ENCODE measurements around the gene MAB21L1. TPM values are rescaled to one million over a fixed set of nuclear protein-coding genes. Genes with fewer than 3 reads are reported as not detected.

The MAB21L1 gene
- total and polyA plus RNA-seq, 11 donors: 0.09 to 0.99 (median 0.25) TPM; not detected in 1

DNA sequence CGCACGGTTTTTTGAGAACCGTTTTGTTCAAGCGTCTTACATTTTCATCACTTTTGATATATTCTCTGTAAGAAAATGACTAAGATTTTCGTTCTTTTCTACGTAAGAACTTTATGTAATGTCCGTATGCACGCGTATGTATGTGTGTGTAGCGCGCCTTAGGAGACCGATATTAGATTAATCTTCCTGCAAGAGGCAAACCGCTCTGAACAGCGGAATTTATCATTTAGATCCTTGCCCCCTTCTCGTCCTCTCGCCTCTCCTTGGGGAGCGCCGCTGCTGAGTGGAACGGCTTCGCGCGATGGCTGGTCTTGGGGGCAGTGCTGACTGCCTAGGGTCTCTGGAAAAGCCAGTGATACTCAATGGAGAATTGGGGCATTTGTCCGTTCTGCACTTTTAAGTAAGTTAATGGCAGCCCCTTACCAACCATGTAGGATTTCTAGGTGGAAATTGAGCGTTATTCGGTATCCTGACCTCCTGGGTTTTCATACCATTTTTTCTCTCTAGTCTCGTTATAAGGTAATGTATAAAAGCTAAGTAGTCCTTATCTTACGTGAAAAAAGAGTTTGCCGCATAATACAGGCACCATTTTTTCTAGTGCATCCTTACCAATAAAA is 4.7 kb downstream of the MAB21L1 start:
- TF ChIP-seq POLR2A (IDR thresholded peaks at IDR 0.05): no peak
- TF ChIP-seq, protein P1, sequence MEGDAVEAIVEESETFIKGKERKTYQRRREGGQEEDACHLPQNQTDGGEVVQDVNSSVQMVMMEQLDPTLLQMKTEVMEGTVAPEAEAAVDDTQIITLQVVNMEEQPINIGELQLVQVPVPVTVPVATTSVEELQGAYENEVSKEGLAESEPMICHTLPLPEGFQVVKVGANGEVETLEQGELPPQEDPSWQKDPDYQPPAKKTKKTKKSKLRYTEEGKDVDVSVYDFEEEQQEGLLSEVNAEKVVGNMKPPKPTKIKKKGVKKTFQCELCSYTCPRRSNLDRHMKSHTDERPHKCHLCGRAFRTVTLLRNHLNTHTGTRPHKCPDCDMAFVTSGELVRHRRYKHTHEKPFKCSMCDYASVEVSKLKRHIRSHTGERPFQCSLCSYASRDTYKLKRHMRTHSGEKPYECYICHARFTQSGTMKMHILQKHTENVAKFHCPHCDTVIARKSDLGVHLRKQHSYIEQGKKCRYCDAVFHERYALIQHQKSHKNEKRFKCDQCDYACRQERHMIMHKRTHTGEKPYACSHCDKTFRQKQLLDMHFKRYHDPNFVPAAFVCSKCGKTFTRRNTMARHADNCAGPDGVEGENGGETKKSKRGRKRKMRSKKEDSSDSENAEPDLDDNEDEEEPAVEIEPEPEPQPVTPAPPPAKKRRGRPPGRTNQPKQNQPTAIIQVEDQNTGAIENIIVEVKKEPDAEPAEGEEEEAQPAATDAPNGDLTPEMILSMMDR (IDR thresholded peaks at IDR 0.05): no peak
- H3K4me1 ChIP-seq: peaks cover 0 to 20% (median 0%) of the 10 kb centered on the region in 12 donors
- intact Hi-C loops (cut with DNase I): loop anchor here in 1 of 10 donors (5.0 to 10.0 kb wide), 2 partner anchors 250 to 313 kb away; no protein-coding TSS in a partner anchor
- H3K36me3 ChIP-seq: no peaks in the 10 kb centered on the region
- peak overlapping the region in 7 of 12 donors; percentile 47 to 72 (median 60) for H3K4me3 ChIP-seq
- peak overlapping the region in 6 of 12 donors; percentile 71 to 88 (median 84) for H3K27ac ChIP-seq
- no peaks in the 10 kb centered on the region for H3K9me3 ChIP-seq
- DNase-seq (no peak), ATAC-seq (no peak)
- H3K27me3 ChIP-seq: peaks cover 0 to 48% (median 0%) of the 10 kb centered on the region in 9 donors
- 65 to 83% (median 82%) methylated on average over 28 of the region's 28 CpGs for WGBS, 4 donors

DNA sequence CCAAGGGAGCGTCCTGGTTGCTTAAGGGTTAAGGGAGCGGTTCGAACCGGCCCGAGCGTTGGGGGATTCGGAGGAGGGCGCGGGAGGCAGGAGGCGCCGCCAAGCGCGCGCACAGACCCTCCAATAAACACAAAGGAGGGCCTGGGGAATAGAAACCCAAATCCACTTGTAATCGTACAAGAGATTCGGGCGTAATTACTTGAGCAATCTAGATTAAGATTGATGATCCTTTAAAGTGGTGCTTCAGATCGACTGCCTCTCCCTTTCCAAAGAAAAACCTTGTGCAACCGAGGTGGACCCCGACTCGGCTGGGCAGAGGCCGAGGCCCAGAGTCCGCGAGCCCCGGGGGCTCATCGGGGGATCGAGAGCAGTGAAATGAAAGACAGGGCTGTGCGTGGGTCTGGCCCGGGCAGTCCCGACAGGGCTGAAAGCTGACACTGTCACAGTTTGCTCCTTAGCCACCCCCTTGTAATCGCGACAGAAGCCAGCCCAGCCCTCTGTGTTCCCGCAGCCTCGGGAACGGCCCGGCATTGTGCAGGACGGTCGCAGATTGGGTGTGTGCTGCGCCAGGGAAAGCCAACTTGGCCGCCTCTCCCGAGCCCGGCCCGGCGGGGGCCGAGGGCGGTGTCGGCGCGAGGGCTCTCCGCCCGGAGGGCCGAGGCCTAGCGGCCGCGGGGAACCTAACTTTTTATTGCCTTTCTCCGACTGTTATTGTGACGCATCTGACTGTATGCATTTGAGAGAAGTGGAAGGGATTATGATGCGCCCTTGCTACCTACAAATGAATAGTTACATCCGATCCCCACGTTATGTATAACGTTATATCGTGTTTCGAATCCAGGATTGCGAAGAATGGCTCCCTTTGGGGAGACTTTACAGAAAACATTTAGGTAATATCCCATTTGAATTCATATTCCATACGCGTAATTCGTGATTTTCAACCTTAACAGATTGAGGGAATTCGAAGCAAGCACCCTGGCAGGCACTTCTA is 5.5 kb downstream of the MAB21L1 start:
- peak overlapping the region; percentile 22 to 61 (median 58) for H3K4me3 ChIP-seq
- peaks cover 0 to 19% (median 0%) of the 10 kb centered on the region in 12 donors for H3K4me1 ChIP-seq
- peak; percentile 67 to 95 (median 90) for ATAC-seq
- peak overlapping the region; percentile 53 to 88 (median 72) for H3K27ac ChIP-seq
- peak; percentile 49 to 70 (median 60) for DNase-seq
- TF ChIP-seq, protein P1 (IDR thresholded peaks at IDR 0.05): peak in 1 of 12 donors; percentile 18
- TF ChIP-seq POLR2A (IDR thresholded peaks at IDR 0.05): no peak
- intact Hi-C loops (cut with DNase I): loop anchor here in 1 of 10 donors (5.0 to 10.0 kb wide), 2 partner anchors 251 to 314 kb away; no protein-coding TSS in a partner anchor
- 8 to 24% (median 17%) methylated on average over 43 to 68 of the region's 68 CpGs for WGBS, 4 donors
- no peaks in the 10 kb centered on the region for H3K36me3 ChIP-seq
- H3K9me3 ChIP-seq: no peaks in the 10 kb centered on the region
- H3K27me3 ChIP-seq: peaks cover 0 to 43% (median 0%) of the 10 kb centered on the region in 9 donors

- intact Hi-C loops (cut with DNase I): loop anchor here in 1 of 10 donors (5.0 to 10.0 kb wide), 2 partner anchors 252 to 315 kb away; no protein-coding TSS in a partner anchor
- DNase-seq: no peak
- peaks cover 0 to 35% (median 0%) of the 10 kb centered on the region in 9 donors for H3K27me3 ChIP-seq
Measured at GRCh38 chr13:35469806-35470525, 6.5 kb downstream of the MAB21L1 start.

More at GRCh38 chr13:35469806-35470525, 6.5 kb downstream of the MAB21L1 start:
- peaks cover 0 to 9% (median 0%) of the 10 kb centered on the region in 12 donors for H3K4me1 ChIP-seq
- H3K9me3 ChIP-seq: no peaks in the 10 kb centered on the region
- 70 to 84% (median 77%) methylated on average over 10 of the region's 10 CpGs for WGBS, 4 donors
- ATAC-seq: no peak
- peak overlapping the region in 10 of 12 donors; percentile 22 to 61 (median 58) for H3K4me3 ChIP-seq
- H3K36me3 ChIP-seq: no peaks in the 10 kb centered on the region
- peak overlapping the region in 9 of 12 donors; percentile 54 to 88 (median 76) for H3K27ac ChIP-seq
- TF ChIP-seq POLR2A (IDR thresholded peaks at IDR 0.05): no peak
- TF ChIP-seq, protein P1 (IDR thresholded peaks at IDR 0.05): no peak

Measured in heart left ventricle (tissue), 16 donors.